Measurements from ENCODE around the gene CBX4. TPM values are rescaled to one million over a fixed set of nuclear protein-coding genes. Genes with fewer than 3 reads are reported as not detected.

CBX4 gene
- total and polyA plus RNA-seq, 2 of the 13 experiments (the other 11 are each of a cell fraction or from before 2014, with no cell fraction given): 25.8 to 50.8 TPM

- TF ChIP-seq, protein P1, sequence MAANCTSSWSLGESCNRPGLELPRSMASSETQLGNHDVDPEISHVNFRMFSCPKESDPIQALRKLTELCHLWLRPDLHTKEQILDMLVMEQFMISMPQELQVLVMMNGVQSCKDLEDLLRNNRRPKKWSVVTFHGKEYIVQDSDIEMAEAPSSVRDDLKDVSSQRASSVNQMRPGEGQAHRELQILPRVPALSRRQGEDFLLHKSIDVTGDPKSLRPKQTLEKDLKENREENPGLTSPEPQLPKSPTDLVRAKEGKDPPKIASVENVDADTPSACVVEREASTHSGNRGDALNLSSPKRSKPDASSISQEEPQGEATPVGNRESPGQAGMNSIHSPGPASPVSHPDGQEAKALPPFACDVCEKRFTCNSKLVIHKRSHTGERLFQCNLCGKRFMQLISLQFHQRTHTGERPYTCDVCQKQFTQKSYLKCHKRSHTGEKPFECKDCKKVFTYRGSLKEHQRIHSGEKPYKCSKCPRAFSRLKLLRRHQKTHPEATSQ (CRISPR knock-in tag; IDR thresholded peaks at IDR 0.05; ENCODE audit: borderline replicate concordance): no peak
- TF ChIP-seq ZSCAN29 (CRISPR knock-in tag; conservative IDR thresholded peaks at IDR 0.05): no peak
- no peak for TF ChIP-seq ZNF296 (CRISPR knock-in tag; conservative IDR thresholded peaks at IDR 0.05)
- TF ChIP-seq, protein P2, sequence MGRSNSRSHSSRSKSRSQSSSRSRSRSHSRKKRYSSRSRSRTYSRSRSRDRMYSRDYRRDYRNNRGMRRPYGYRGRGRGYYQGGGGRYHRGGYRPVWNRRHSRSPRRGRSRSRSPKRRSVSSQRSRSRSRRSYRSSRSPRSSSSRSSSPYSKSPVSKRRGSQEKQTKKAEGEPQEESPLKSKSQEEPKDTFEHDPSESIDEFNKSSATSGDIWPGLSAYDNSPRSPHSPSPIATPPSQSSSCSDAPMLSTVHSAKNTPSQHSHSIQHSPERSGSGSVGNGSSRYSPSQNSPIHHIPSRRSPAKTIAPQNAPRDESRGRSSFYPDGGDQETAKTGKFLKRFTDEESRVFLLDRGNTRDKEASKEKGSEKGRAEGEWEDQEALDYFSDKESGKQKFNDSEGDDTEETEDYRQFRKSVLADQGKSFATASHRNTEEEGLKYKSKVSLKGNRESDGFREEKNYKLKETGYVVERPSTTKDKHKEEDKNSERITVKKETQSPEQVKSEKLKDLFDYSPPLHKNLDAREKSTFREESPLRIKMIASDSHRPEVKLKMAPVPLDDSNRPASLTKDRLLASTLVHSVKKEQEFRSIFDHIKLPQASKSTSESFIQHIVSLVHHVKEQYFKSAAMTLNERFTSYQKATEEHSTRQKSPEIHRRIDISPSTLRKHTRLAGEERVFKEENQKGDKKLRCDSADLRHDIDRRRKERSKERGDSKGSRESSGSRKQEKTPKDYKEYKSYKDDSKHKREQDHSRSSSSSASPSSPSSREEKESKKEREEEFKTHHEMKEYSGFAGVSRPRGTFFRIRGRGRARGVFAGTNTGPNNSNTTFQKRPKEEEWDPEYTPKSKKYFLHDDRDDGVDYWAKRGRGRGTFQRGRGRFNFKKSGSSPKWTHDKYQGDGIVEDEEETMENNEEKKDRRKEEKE (IDR thresholded peaks at IDR 0.05): no peak
- TF ChIP-seq TBX2 (CRISPR knock-in tag; IDR thresholded peaks at IDR 0.05; ENCODE audit: borderline replicate concordance): no peak
- no peak for TF ChIP-seq THAP11 (CRISPR knock-in tag; IDR thresholded peaks at IDR 0.05)
- TF ChIP-seq DZIP1 (CRISPR knock-in tag; IDR thresholded peaks at IDR 0.05): no peak
- no peak for TF ChIP-seq ESRRA (CRISPR knock-in tag; IDR thresholded peaks at IDR 0.05; ENCODE audit: low read depth)
- TF ChIP-seq EED (CRISPR knock-in tag; IDR thresholded peaks at IDR 0.05): no peak
- TF ChIP-seq, protein P3, sequence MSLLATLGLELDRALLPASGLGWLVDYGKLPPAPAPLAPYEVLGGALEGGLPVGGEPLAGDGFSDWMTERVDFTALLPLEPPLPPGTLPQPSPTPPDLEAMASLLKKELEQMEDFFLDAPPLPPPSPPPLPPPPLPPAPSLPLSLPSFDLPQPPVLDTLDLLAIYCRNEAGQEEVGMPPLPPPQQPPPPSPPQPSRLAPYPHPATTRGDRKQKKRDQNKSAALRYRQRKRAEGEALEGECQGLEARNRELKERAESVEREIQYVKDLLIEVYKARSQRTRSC (CRISPR knock-in tag; IDR thresholded peaks at IDR 0.05; ENCODE audit: low read depth): no peak
- peak; percentile 38; the same call in 1 of the 2 replicates for TF ChIP-seq SP2 (CRISPR knock-in tag; IDR thresholded peaks at IDR 0.05)
- no peak for TF ChIP-seq CCDC6 (CRISPR knock-in tag; IDR thresholded peaks at IDR 0.05)
- TF ChIP-seq, protein P4, sequence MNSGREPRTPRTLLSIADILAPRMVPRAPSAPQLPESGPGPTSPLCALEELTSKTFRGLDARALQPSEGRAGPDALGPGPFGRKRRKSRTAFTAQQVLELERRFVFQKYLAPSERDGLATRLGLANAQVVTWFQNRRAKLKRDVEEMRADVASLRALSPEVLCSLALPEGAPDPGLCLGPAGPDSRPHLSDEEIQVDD (CRISPR knock-in tag; IDR thresholded peaks at IDR 0.05; ENCODE audit: borderline replicate concordance): no peak
- no peak for TF ChIP-seq ATF6 (CRISPR knock-in tag; conservative IDR thresholded peaks at IDR 0.05)
- TF ChIP-seq FOXO4 (CRISPR knock-in tag; conservative IDR thresholded peaks at IDR 0.05): no peak
- peak; percentile 58; the same call in 1 of the 2 replicates for TF ChIP-seq ZNF501 (CRISPR knock-in tag; IDR thresholded peaks at IDR 0.05)
- TF ChIP-seq NFIB (CRISPR knock-in tag; IDR thresholded peaks at IDR 0.05; ENCODE audit: borderline replicate concordance): no peak
Observed at GRCh38 chr17:79840269-79840988, 1.2 kb upstream of the CBX4 start (continued).
